Calu3 (cell line): ENCODE measurements around the gene GALNT17. TPM values are rescaled to one million over a fixed set of nuclear protein-coding genes. Genes with fewer than 3 reads are reported as not detected.

Experiments used
- BruUV-seq: library from RNA; stranded (reverse); fragments of 400-500 nt; replicated peaks from 2 replicates; lab custom pipeline; 2021; lab: Mats Ljungman, UMichigan
- CTCF ChIA-PET: fragments of 300-600 bp; sonication (Branson Sonifier 250); formaldehyde crosslinking; loops from one replicate; lab custom pipeline; 2022; ENCODE audit warnings: antibody characterized with exemption; lab: Charles Lee
- DNase-seq: peaks from one replicate; pipeline ENCODE4 v3.0.0; 2022
- H3K27ac Mint-ChIP-seq: one replicate; pipeline ENCODE4 v1.8.0; 2022; ENCODE audit warnings: mixed read lengths; ENCODE audit not compliant: unreplicated experiment
- H3K27me3 Mint-ChIP-seq: one replicate; pipeline ENCODE4 v1.8.0; 2022; ENCODE audit warnings: mixed read lengths; ENCODE audit not compliant: unreplicated experiment
- H3K36me3 Mint-ChIP-seq: one replicate; pipeline ENCODE4 v1.8.0; 2022; ENCODE audit warnings: mild to moderate bottlenecking, moderate library complexity, mixed read lengths; ENCODE audit not compliant: insufficient read depth, unreplicated experiment
- H3K4me1 Mint-ChIP-seq: one replicate; pipeline ENCODE4 v1.8.0; 2022; ENCODE audit warnings: mild to moderate bottlenecking, low read depth, mixed read lengths; ENCODE audit not compliant: unreplicated experiment
- H3K4me3 Mint-ChIP-seq: one replicate; pipeline ENCODE4 v1.8.0; 2022; ENCODE audit warnings: mild to moderate bottlenecking, low read depth, moderate library complexity, mixed read lengths; ENCODE audit not compliant: unreplicated experiment
- H3K9me3 Mint-ChIP-seq: one replicate; pipeline ENCODE4 v1.8.0; 2022; ENCODE audit warnings: low read depth, mixed read lengths; ENCODE audit not compliant: unreplicated experiment
- intact Hi-C: fragments of 100-400 bp; cut with micrococcal nuclease; formaldehyde crosslinking; loops from one replicate; pipeline ENCODE4 v1.10.0; 2022; ENCODE audit not compliant: unreplicated experiment
- total RNA-seq: library from RNA; stranded (reverse); gene quantifications from 2 replicates; pipeline ENCODE4 v1.2.3, GENCODE V29; 2022
- TF ChIP-seq, protein P1 (sequence below): fragments of 200-600 bp; IDR thresholded peaks from one replicate; pipeline ENCODE4 v1.8.0; 2022; ENCODE audit warnings: antibody characterized with exemption; ENCODE audit not compliant: unreplicated experiment

Gene GALNT17
- total RNA-seq, 1 experiment from 2014 or later: not detected

DNA sequence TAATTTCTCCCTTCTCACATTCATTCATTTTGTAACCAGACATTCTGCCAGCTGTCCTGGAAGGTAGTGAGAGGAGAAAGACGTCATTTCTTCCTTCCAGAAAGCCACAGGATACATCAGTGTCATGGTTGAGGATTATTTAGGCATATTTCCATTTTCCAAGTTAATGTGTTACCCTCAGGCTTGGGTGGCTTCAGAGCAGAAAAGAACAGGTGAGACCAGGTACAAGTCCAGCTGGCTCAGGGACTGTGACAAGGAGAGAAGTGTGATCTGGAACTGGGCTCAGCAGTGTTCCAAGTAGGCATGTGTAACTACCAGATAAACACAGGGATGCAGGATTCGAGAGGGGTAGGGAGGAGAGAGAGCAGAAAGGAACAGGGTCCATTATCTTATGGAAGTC is 386.9 kb downstream of the GALNT17 start:
- Mint-ChIP-seq H3K4me1 (no peaks in the 10 kb centered on the region), H3K27ac (no peak overlapping the region), H3K4me3 (no peak overlapping the region), H3K27me3 (no peaks in the 10 kb centered on the region), H3K36me3 (no peaks in the 10 kb centered on the region), H3K9me3 (peaks cover 5% of the 10 kb centered on the region)
- CTCF ChIA-PET: no interaction called here
- intact Hi-C loops: no loop called here
- no TSS peak for BruUV-seq
- TF ChIP-seq, protein P1, sequence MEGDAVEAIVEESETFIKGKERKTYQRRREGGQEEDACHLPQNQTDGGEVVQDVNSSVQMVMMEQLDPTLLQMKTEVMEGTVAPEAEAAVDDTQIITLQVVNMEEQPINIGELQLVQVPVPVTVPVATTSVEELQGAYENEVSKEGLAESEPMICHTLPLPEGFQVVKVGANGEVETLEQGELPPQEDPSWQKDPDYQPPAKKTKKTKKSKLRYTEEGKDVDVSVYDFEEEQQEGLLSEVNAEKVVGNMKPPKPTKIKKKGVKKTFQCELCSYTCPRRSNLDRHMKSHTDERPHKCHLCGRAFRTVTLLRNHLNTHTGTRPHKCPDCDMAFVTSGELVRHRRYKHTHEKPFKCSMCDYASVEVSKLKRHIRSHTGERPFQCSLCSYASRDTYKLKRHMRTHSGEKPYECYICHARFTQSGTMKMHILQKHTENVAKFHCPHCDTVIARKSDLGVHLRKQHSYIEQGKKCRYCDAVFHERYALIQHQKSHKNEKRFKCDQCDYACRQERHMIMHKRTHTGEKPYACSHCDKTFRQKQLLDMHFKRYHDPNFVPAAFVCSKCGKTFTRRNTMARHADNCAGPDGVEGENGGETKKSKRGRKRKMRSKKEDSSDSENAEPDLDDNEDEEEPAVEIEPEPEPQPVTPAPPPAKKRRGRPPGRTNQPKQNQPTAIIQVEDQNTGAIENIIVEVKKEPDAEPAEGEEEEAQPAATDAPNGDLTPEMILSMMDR: no peak
- DNase-seq: no peak

DNA sequence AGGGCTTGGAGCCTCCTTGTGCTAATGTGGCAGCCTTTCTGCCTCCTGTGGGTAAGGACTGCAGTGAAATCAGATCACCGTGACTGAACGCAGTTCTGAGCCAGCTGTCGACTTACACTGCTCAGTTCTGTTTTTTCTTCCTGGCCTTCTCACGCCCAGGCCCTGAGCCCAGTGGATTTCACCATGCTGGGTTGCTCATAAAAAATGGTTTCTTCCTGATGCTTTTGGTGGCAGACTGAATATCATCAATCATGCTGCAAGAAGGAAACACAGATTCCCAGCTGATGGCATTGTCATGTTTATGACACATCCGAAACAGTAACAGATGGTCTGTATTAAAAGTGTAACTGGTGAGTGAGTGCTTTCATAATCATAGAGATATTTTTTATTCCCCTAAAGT is 389.6 kb downstream of the GALNT17 start:
- no peaks in the 10 kb centered on the region for H3K36me3 Mint-ChIP-seq
- H3K4me1 Mint-ChIP-seq: no peaks in the 10 kb centered on the region
- DNase-seq: no peak
- CTCF ChIA-PET: no interaction called here
- H3K9me3 Mint-ChIP-seq: no peaks in the 10 kb centered on the region
- H3K27me3 Mint-ChIP-seq: no peaks in the 10 kb centered on the region
- no peak overlapping the region for H3K27ac Mint-ChIP-seq
- intact Hi-C loops: no loop called here
- TF ChIP-seq, protein P1: no peak
- H3K4me3 Mint-ChIP-seq: no peak overlapping the region
- no TSS peak for BruUV-seq

DNA sequence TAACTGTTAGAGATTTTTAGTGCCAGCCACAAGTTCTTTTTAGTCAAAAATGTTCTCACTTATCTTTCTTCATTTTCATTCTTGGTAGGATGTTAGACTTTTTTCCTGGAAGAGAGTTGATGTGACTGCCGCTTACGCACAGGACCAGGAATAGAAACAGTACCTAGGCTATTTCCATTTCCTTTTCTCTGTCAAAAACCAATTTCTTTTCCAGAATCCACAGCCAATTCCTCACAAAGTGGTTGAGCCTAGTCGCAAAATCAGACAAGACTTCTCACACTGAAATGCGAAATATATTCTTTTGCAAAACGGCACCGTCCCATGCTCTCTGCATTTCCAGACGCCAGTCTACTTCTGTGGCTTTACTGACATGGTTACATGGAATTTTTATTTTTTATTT is 394.2 kb downstream of the GALNT17 start:
- Mint-ChIP-seq H3K27ac (no peak overlapping the region), H3K4me3 (no peak overlapping the region), H3K4me1 (no peaks in the 10 kb centered on the region), H3K27me3 (no peaks in the 10 kb centered on the region), H3K36me3 (no peaks in the 10 kb centered on the region), H3K9me3 (no peaks in the 10 kb centered on the region)
- BruUV-seq: no TSS peak
- DNase-seq: no peak
- TF ChIP-seq, protein P1: no peak
- intact Hi-C loops: no loop called here
- CTCF ChIA-PET: no interaction called here

DNA sequence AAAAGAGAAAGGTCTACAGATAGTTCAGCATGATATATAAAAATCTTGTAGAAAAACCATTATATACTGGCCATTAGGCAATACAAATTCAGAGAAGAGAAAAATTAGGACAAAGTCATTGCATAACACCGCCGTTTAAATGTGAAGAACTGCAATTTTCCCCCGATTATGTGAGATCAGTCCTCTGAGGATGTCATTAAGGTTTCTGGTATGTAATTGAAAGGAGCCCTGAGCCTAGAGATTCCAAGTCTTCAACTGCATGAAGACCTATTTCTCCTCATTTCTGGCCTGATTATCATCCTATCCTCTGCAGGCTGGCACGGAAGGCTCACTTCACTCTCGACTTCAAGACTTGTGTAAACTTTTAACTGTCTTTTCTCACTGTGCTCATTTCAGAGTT is 395.3 kb downstream of the GALNT17 start:
- intact Hi-C loops: no loop called here

More for the DNA sequence above, 395.3 kb downstream of the GALNT17 start:
- no peaks in the 10 kb centered on the region for H3K9me3 Mint-ChIP-seq
- TF ChIP-seq, protein P1: no peak
- no peak overlapping the region for H3K4me3 Mint-ChIP-seq
- DNase-seq: no peak
- H3K36me3 Mint-ChIP-seq: no peaks in the 10 kb centered on the region
- no peaks in the 10 kb centered on the region for H3K27me3 Mint-ChIP-seq
- no TSS peak for BruUV-seq
- no peaks in the 10 kb centered on the region for H3K4me1 Mint-ChIP-seq
- no peak overlapping the region for H3K27ac Mint-ChIP-seq
- CTCF ChIA-PET: no interaction called here
